Osteoblast (primary cell): ENCODE measurements around the gene PRCD. TPM values are rescaled to one million over a fixed set of nuclear protein-coding genes. Genes with fewer than 3 reads are reported as not detected.
A peak's percentile ranks its signal among the peaks of the same experiment; 100 is the strongest.

Experiments
- DNase-seq: peaks from one replicate; pipeline ENCODE4 v3.0.0; 2011; ENCODE audit warnings: low spot score, mixed read lengths; ENCODE audit not compliant: insufficient read length; ENCODE audit errors: missing footprints
- H2AFZ ChIP-seq: 2 replicates; pipeline ENCODE4 v1.6.0; 2011; ENCODE audit warnings: mild to moderate bottlenecking, low read length
- H3K27ac ChIP-seq: 2 replicates; pipeline ENCODE4 v1.5.1; 2011; ENCODE audit warnings: mild to moderate bottlenecking, low read depth, low read length, moderate library complexity
- H3K27me3 ChIP-seq: 2 replicates; pipeline ENCODE4 v1.6.0; 2012; ENCODE audit warnings: mild to moderate bottlenecking, control low read depth, inconsistent platforms, low read length, moderate library complexity; ENCODE audit not compliant: insufficient read depth
- H3K36me3 ChIP-seq: 2 replicates; pipeline ENCODE4 v1.5.1; 2011; ENCODE audit warnings: mild to moderate bottlenecking, low read length, control low read depth, moderate library complexity; ENCODE audit not compliant: insufficient read depth
- H3K4me1 ChIP-seq: 2 replicates; pipeline ENCODE4 v1.5.1; 2011; ENCODE audit warnings: mild to moderate bottlenecking, low read length, control low read depth, moderate library complexity; ENCODE audit not compliant: insufficient read depth
- H3K4me2 ChIP-seq: 2 replicates; pipeline ENCODE4 v1.6.0; 2011; ENCODE audit warnings: mild to moderate bottlenecking, low read length; ENCODE audit not compliant: insufficient read depth
- H3K4me3 ChIP-seq: fragments of 200-600 bp; sonication (generic); 3 replicates; pipeline ENCODE4 v1.5.1; 2012; ENCODE audit warnings: mild to moderate bottlenecking, low read length, inconsistent platforms; ENCODE audit not compliant: insufficient read depth
- H3K79me2 ChIP-seq: 2 replicates; pipeline ENCODE4 v1.6.0; 2012; ENCODE audit warnings: mild to moderate bottlenecking, low read length, control low read depth, inconsistent platforms; ENCODE audit not compliant: insufficient read depth
- H3K9me3 ChIP-seq: 2 replicates; pipeline ENCODE4 v1.5.1; 2011; ENCODE audit warnings: low read depth, low read length, control low read depth
- H4K20me1 ChIP-seq: 2 replicates; pipeline ENCODE4 v1.6.0; 2012; ENCODE audit warnings: mild to moderate bottlenecking, low read length, control low read depth; ENCODE audit not compliant: insufficient read depth
- CTCF ChIP-seq: IDR thresholded peaks from 2 replicates; pipeline ENCODE4 v1.5.1; 2011; ENCODE audit warnings: mild to moderate bottlenecking, low read depth, low read length, moderate library complexity; ENCODE audit errors: extremely low read depth
- total RNA-seq: library from RNA; depleted of rRNA; stranded (reverse); fragments of >200 nt; gene quantifications from 2 replicates; pipeline ENCODE4 v1.2.3, GENCODE V29; 2012

PRCD gene
- total RNA-seq, 1 donor = 4.0 TPM

GRCh38 chr17:76498876-76499251 lies 41.0 kb upstream of the PRCD start:
- H3K36me3 ChIP-seq = no peaks in the 10 kb centered on the region
- peak; percentile 37 for DNase-seq
- no peaks in the 10 kb centered on the region for H4K20me1 ChIP-seq
- no peak overlapping the region for H3K4me3 ChIP-seq
- H3K27ac ChIP-seq = peak overlapping the region; percentile 74
- H3K4me1 ChIP-seq = peaks cover 37% of the 10 kb centered on the region
- no peaks in the 10 kb centered on the region for H3K27me3 ChIP-seq
- no peak for TF ChIP-seq CTCF
- H3K4me2 ChIP-seq = no peak overlapping the region
- no peak overlapping the region for H2AFZ ChIP-seq
- peaks cover 19% of the 10 kb centered on the region for H3K79me2 ChIP-seq
- no peaks in the 10 kb centered on the region for H3K9me3 ChIP-seq

- Histone ChIP-seq H3K27me3 (no peaks in the 10 kb centered on the region), H3K36me3 (no peaks in the 10 kb centered on the region), H3K27ac (no peak overlapping the region), H3K4me3 (no peak overlapping the region), H3K4me1 (peaks cover 36% of the 10 kb centered on the region), H3K79me2 (peaks cover 19% of the 10 kb centered on the region), H4K20me1 (no peaks in the 10 kb centered on the region), H3K4me2 (no peak overlapping the region), H3K9me3 (no peaks in the 10 kb centered on the region), H2AFZ (no peak overlapping the region)
- no peak for TF ChIP-seq CTCF
- DNase-seq = peak; percentile 80
These were observed 40.6 kb upstream of the PRCD start for GRCh38 chr17:76499267-76499667.

- Histone ChIP-seq H3K4me1 (peaks cover 36% of the 10 kb centered on the region), H4K20me1 (no peaks in the 10 kb centered on the region), H3K4me2 (peak overlapping the region; percentile 86), H3K9me3 (no peaks in the 10 kb centered on the region), H3K4me3 (peak overlapping the region; percentile 80), H3K36me3 (no peaks in the 10 kb centered on the region), H3K79me2 (peaks cover 19% of the 10 kb centered on the region), H2AFZ (no peak overlapping the region), H3K27me3 (no peaks in the 10 kb centered on the region), H3K27ac (no peak overlapping the region)
- peak; percentile 53 for DNase-seq
- no peak for TF ChIP-seq CTCF
These were observed 39.6 kb upstream of the PRCD start for GRCh38 chr17:76500074-76500746.

- DNase-seq = no peak
- H3K4me2 ChIP-seq = peak overlapping the region; percentile 86
- H3K9me3 ChIP-seq = no peaks in the 10 kb centered on the region
- peaks cover 19% of the 10 kb centered on the region for H3K79me2 ChIP-seq
- no peaks in the 10 kb centered on the region for H4K20me1 ChIP-seq
- H3K4me1 ChIP-seq = peaks cover 36% of the 10 kb centered on the region
- H3K27ac ChIP-seq = peak overlapping the region; percentile 1
- peak overlapping the region; percentile 63 for H2AFZ ChIP-seq
- H3K4me3 ChIP-seq = peak overlapping the region; percentile 80
- no peak for TF ChIP-seq CTCF
- no peaks in the 10 kb centered on the region for H3K27me3 ChIP-seq
- H3K36me3 ChIP-seq = no peaks in the 10 kb centered on the region
These were observed 39.2 kb upstream of the PRCD start for GRCh38 chr17:76500747-76501017.
